ENCODE data around the gene PRSS27.
"Not testable (repeated sequence)": the region's sequence is repeated elsewhere in the genome, so short reads cannot be mapped to it uniquely, and the experiment has no call there.

The PRSS27 gene

GRCh38 chr16:2670017-2670416 is 50.0 kb downstream of the PRSS27 start:
- DNase-seq = peak; percentile 16

GRCh38 chr16:2669587-2669986 is 50.4 kb downstream of the PRSS27 start:
- not testable (repeated sequence) for DNase-seq

GRCh38 chr16:2666671-2667070 is 53.4 kb downstream of the PRSS27 start:
- not testable (repeated sequence) for DNase-seq

DNA sequence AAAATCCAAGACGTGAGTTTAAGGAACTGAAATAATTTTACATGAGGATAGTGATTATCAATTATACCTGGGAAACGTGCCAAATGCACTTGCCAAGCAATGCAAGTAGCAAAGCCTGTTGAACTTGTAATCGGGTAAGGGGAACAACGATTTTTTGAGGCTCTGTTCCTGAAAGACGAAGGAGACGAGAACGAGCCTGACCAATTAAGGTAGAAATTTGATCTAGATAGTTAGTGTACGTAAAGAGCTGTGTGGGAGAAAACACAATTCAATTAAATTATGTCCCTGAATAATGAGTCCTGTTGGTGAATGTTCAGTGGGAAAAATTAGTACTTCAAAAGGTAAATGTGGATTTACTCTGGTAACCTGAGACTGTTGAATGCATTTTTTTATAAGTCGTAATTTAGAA is 55.4 kb downstream of the PRSS27 start:
- DNase-seq = no peak

GRCh38 chr16:2663553-2664546 is 56.2 kb downstream of the PRSS27 start:
- no peak for DNase-seq

Data from NCI-H226 (cell line).